BJ (cell line): ENCODE data around the gene PCYT1A. TPM values are rescaled to one million over a fixed set of nuclear protein-coding genes. Genes with fewer than 3 reads are reported as not detected.

Source experiments
- CTCF ChIA-PET: fragments of 350-600 bp; formaldehyde crosslinking; extraction: SDS; loops from one replicate; lab custom pipeline; 2021; ENCODE audit warnings: antibody characterized with exemption, inconsistent platforms; lab: Yijun Ruan, JAX
- POLR2A ChIA-PET: fragments of 300-600 bp; sonication (Branson Sonifier 250); formaldehyde crosslinking; extraction: SDS; loops from one replicate; lab custom pipeline; 2021; ENCODE audit warnings: antibody characterized with exemption; lab: Charles Lee
- DNase-seq: peaks from one replicate; pipeline ENCODE4 v3.0.0-alpha.2; 2011; ENCODE audit warnings: low read depth
- H3K27me3 ChIP-seq: 2 replicates; pipeline ENCODE4 v1.6.0; 2011; ENCODE audit warnings: low read length; ENCODE audit not compliant: control insufficient read depth, insufficient read depth
- H3K36me3 ChIP-seq: 2 replicates; pipeline ENCODE4 v1.5.1; 2011; ENCODE audit warnings: low read length; ENCODE audit not compliant: control insufficient read depth, insufficient read depth
- H3K4me3 ChIP-seq: 2 replicates; pipeline ENCODE4 v1.5.1; 2011; ENCODE audit warnings: low read depth, mild to moderate bottlenecking, control low read depth, low read length
- polyA plus RNA-seq: library from polyadenylated mRNA; depleted of rRNA; stranded (reverse); fragments of >200 nt; gene quantifications from 2 replicates; pipeline ENCODE4 v1.2.3, GENCODE V29; 2011
- TF ChIP-seq, protein P1 (sequence below): IDR thresholded peaks from 2 replicates; pipeline ENCODE4 v1.5.1; 2011; ENCODE audit warnings: low read depth, mild to moderate bottlenecking, control low read depth, inconsistent platforms, low read length, moderate library complexity; ENCODE audit not compliant: insufficient read depth

The PCYT1A gene
- polyA plus RNA-seq, 1 experiment = 75.0 TPM

DNA sequence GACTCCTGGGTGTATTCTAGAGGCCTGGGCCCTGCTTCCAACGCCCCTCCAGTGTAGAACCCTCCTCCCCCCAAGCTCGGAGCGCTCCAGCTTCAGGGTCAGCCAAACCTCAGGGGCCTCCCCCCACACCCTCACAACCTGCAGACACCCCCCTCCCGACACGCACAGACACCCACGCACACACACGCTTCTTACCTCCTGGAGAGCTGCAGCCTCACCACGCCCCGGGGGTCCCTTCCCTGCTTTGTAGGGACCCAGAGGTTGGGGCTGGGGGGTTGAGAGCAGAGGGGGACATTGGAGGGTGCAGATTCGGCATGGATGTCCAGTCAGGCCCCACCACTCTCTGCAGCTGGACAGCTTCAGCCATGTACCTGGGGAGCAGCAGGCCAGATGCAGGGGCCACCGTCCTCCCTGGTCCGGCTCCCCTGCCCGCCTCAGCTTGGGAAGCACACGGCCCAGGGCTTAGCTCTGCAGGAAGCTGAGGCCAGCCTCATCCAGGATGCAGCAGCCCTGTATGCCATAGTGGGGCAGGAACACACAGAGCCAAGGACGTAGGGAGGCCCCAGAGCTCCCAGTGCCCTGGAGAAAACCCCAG, 89.3 kb downstream of the PCYT1A start:
- no peak for DNase-seq
- no peaks in the 10 kb centered on the region for H3K36me3 ChIP-seq
- CTCF ChIA-PET = interaction anchor here (0.6 to 3.6 kb wide), 5 partner anchors 12 to 175 kb away, joined by 3 to 30 read pairs (median 12); no protein-coding TSS in a partner anchor
- POLR2A ChIA-PET = no interaction called here
- H3K4me3 ChIP-seq = no peak overlapping the region
- H3K27me3 ChIP-seq = peaks cover 2% of the 10 kb centered on the region
- TF ChIP-seq, protein P1, sequence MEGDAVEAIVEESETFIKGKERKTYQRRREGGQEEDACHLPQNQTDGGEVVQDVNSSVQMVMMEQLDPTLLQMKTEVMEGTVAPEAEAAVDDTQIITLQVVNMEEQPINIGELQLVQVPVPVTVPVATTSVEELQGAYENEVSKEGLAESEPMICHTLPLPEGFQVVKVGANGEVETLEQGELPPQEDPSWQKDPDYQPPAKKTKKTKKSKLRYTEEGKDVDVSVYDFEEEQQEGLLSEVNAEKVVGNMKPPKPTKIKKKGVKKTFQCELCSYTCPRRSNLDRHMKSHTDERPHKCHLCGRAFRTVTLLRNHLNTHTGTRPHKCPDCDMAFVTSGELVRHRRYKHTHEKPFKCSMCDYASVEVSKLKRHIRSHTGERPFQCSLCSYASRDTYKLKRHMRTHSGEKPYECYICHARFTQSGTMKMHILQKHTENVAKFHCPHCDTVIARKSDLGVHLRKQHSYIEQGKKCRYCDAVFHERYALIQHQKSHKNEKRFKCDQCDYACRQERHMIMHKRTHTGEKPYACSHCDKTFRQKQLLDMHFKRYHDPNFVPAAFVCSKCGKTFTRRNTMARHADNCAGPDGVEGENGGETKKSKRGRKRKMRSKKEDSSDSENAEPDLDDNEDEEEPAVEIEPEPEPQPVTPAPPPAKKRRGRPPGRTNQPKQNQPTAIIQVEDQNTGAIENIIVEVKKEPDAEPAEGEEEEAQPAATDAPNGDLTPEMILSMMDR = no peak

DNA sequence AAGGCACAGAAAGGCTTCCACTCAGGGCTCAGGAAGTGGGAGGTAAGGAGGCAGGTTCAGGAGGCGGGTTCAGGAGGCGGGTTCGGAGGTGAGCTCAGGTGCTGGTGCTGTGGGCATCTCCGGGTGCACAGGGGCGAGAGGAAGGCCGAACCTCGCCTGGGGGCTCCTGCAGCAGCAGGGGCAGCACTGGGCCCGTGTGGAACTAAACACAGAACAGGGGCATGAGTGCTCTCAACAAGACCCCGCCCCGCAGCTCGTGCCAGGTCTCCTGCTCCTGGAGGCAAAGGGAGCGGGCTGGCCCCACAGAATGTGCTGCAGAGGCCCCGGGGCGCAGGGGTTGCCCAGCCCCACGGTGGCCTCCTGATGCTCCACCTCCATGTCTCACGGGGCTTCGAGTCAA, 90.0 kb downstream of the PCYT1A start:
- ChIA-PET POLR2A (no interaction called here), CTCF (interaction anchor here (0.8 to 4.7 kb wide), 8 partner anchors 11 to 175 kb away, joined by 3 to 56 read pairs (median 4); partner anchors contain the start of gene SLC51A)
- H3K36me3 ChIP-seq = no peaks in the 10 kb centered on the region
- H3K27me3 ChIP-seq = no peaks in the 10 kb centered on the region
- DNase-seq = no peak
- TF ChIP-seq, protein P1 = no peak
- H3K4me3 ChIP-seq = no peak overlapping the region

DNA sequence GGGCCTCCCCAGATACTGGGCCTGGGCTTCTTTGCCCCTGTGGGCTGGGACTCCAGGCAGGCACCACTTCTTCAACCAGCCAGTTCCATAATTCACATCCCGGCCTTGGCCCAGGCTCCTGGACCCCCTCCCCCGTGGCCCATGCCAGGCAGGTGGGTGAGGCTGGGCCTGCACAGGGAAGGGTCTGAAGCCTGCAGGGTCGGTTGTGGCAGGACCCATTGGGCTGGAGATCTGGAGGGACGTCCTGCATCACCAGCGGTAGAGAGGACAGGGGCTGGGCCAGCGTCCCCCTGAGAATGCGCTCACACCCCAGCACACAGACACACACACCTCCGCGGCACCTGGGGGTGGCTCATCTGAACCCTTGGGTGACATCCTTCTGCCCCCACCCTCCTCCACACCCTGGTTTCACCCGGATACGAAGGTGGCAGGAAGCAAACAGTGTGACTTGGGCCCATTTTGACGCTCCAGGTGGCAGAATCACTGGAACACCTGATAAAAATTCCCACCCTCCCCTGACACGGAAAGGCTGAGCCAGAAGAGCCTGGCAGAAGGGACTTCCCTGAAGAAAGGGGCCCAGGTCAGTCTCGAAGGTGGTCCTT, 91.8 kb downstream of the PCYT1A start:
- H3K4me3 ChIP-seq = no peak overlapping the region
- TF ChIP-seq, protein P1 = no peak
- CTCF ChIA-PET = interaction anchor here (0.6 to 4.7 kb wide), 13 partner anchors 9 to 170 kb away, joined by 3 to 56 read pairs (median 5); no protein-coding TSS in a partner anchor
- H3K36me3 ChIP-seq = no peaks in the 10 kb centered on the region
- no peak for DNase-seq
- POLR2A ChIA-PET = no interaction called here
- no peaks in the 10 kb centered on the region for H3K27me3 ChIP-seq

DNA sequence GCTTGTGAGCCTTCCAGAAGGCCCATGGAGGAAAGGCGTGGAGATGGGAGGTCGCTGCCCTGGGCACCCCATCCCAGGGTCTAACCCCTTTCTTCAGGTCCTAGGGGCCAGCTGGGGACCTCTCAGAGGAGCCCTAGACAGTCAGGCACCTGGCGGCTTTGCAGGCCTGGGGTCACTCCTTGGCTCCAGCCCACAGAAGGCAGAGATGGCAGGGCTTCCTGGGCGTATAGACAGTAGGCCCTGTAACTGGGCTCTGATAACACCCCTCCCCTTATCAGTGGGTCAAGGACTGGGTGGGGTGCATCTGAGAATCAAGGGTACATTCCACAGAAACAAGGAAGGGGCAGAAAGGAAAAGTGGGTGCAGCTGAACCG, 93.0 kb downstream of the PCYT1A start:
- no peaks in the 10 kb centered on the region for H3K36me3 ChIP-seq
- H3K27me3 ChIP-seq = no peaks in the 10 kb centered on the region
- H3K4me3 ChIP-seq = no peak overlapping the region
- TF ChIP-seq, protein P1 = no peak
- POLR2A ChIA-PET = no interaction called here
- CTCF ChIA-PET = interaction anchor here (0.6 to 4.7 kb wide), 3 partner anchors 11 to 904 kb away, joined by 3 to 56 read pairs (median 3); no protein-coding TSS in a partner anchor
- no peak for DNase-seq

DNA sequence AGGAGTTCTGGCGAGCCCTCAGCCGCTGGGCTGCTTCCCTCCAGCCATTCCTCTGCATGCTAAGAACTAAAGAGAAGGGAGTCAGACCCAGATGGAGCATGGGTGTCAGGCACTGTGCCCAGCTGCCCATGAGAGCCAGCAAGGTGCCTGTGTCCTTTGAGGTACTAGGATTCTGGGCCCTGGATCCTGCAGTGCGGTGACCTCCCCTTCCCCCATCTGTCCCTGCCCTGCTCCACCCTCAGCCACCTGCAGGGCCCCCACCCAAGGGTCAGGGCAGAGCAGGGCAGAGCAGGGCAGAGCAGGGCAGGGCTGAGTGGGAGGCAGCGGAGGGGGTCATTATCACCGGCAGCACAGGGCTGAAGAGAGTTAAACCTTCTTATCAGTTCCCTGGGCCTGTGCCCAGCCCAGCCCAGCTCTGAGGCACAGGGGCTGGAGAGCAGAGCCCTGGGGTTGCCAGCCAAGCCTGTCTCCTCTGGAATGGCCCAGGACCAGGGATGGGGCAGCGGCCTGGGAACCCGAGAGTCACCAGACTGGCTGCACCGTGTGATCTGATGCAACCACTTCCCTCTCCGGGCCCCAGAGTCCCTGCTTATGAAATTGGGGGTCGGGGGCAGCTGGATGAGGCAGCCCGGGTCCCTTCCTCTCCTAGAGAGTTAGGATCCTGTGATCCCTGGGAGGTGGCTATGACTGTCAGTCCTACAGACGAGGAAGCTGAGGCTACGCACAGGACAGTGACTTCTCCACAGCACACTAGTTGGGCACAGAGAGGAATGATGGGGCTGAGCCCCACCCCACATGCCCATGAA, 93.6 kb downstream of the PCYT1A start:
- TF ChIP-seq, protein P1 = no peak
- ChIA-PET CTCF (interaction anchor here (1.1 to 4.7 kb wide), 2 partner anchors 10 to 122 kb away, joined by 3 to 56 read pairs; no protein-coding TSS in a partner anchor), POLR2A (no interaction called here)

More for the DNA sequence above, 93.6 kb downstream of the PCYT1A start:
- no peaks in the 10 kb centered on the region for H3K36me3 ChIP-seq
- DNase-seq = no peak
- H3K4me3 ChIP-seq = no peak overlapping the region
- no peaks in the 10 kb centered on the region for H3K27me3 ChIP-seq
